ENCODE data around the gene PTPRO.

GRCh38 chr12:15320881-15321280 is 1.4 kb upstream of the PTPRO start:
- TF ChIP-seq CTCF (conservative IDR thresholded peaks at IDR 0.05; ENCODE audit: low read depth, low read length) (no peak), EZH2 (IDR thresholded peaks at IDR 0.05; ENCODE audit: low read length, unreplicated experiment) (no peak)
